Hepatic stellate cell (primary cell): Measurements from ENCODE around the gene LIMS2.

Experiments used
- DNase-seq: peaks from one replicate; pipeline ENCODE4 v3.0.0; 2011; ENCODE audit warnings: low spot score

LIMS2 gene

GRCh38 chr2:127674241-127675209 is 805 bp downstream of the LIMS2 start:
- peak; percentile 71 for DNase-seq

GRCh38 chr2:127673291-127674069 is 1.9 kb downstream of the LIMS2 start:
- DNase-seq, result peak; percentile 42

- DNase-seq, result no peak
Observed at GRCh38 chr2:127672341-127673224, 2.7 kb downstream of the LIMS2 start.

- no peak for DNase-seq
Observed at GRCh38 chr2:127671557-127672302, 3.6 kb downstream of the LIMS2 start.

- DNase-seq, result no peak
Observed at GRCh38 chr2:127670957-127671290, 4.4 kb downstream of the LIMS2 start.

GRCh38 chr2:127670055-127670956 is 5.0 kb downstream of the LIMS2 start:
- DNase-seq, result no peak

- no peak for DNase-seq
Observed at GRCh38 chr2:127669056-127669455, 6.3 kb downstream of the LIMS2 start.

- DNase-seq, result no peak
Observed at GRCh38 chr2:127665267-127665893, 9.9 kb downstream of the LIMS2 start.

- DNase-seq, result no peak
Observed at GRCh38 chr2:127664895-127665225, 10.5 kb downstream of the LIMS2 start.

GRCh38 chr2:127664065-127664894 is 11.1 kb downstream of the LIMS2 start:
- DNase-seq, result no peak

GRCh38 chr2:127663566-127664064 is 11.7 kb downstream of the LIMS2 start:
- DNase-seq, result no peak

GRCh38 chr2:127662937-127663565 is 12.3 kb downstream of the LIMS2 start:
- DNase-seq, result peak; percentile 58

GRCh38 chr2:127661949-127662510 is 13.3 kb downstream of the LIMS2 start:
- peak; percentile 59 for DNase-seq

GRCh38 chr2:127661072-127661649 is 14.2 kb downstream of the LIMS2 start:
- peak; percentile 89 for DNase-seq

GRCh38 chr2:127660291-127660578 is 15.1 kb downstream of the LIMS2 start:
- no peak for DNase-seq

GRCh38 chr2:127659408-127660290 is 15.7 kb downstream of the LIMS2 start:
- DNase-seq, result no peak
